ENCODE results near the gene BANP.
"Not testable (repeated sequence)": the region's sequence is repeated elsewhere in the genome, so short reads cannot be mapped to it uniquely, and the experiment has no call there.

DNA sequence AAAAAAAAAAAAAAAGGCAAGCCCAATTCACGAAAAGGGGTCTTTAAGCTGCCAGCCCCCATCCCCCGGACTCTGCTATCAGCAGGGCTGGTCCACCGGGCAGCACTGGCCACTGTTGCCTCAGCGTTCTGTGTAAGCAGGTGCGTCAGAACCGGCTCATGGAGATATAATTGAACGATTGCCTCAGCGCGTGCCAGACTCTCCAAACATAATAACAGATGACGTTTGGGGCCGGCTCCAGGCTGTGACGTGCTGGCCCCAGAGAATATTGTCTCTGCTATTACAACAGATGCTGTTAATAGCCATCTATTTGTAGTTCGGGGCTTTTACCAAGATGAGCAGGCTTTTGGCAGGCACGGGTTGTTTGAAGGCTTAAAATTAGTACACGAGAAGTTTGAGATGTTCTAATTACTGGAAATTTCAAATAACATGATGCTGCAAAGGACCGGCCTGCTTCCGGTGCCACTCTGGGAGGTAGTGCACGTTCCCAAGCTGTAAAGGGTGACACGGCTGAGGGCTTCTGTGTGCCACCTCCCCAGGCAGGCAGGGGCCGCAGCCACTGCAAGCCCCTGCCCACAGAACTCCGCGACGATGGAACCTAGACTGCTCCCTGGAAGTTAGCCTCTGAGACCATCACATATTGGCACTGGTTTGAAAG, 40.0 kb upstream of the BANP start:
- not testable (repeated sequence) for TF ChIP-seq POLR2AphosphoS5 (IDR thresholded peaks at IDR 0.05; ENCODE audit: low read depth, low read length); POLR2A (IDR thresholded peaks at IDR 0.05; ENCODE audit: low read depth, low read length); SPI1 (IDR thresholded peaks at IDR 0.05; ENCODE audit: low read depth, low read length); TAF1 (IDR thresholded peaks at IDR 0.05; ENCODE audit: low read depth, low read length); POU2F2 (IDR thresholded peaks at IDR 0.05; ENCODE audit: low read depth, low read length); PAX5 (IDR thresholded peaks at IDR 0.05; ENCODE audit: insufficient read depth, low read length, severe bottlenecking)
